ENCODE measurements around the gene CFAP20DC.
"Not testable (repeated sequence)": the region's sequence is repeated elsewhere in the genome, so short reads cannot be mapped to it uniquely, and the experiment has no call there.

Gene CFAP20DC

GRCh38 chr3:59072681-59073080 is 22.9 kb upstream of the CFAP20DC start:
- Histone ChIP-seq H3K4me3 (ENCODE audit: low read depth, low read length) (no peak overlapping the region), H3K4me1 (ENCODE audit: control insufficient read depth, insufficient read depth, low read length) (no peaks in the 10 kb centered on the region), H3K9me3 (ENCODE audit: control insufficient read depth, insufficient read depth, low read length) (no peaks in the 10 kb centered on the region), H3K9ac (ENCODE audit: low read depth, low read length) (no peak overlapping the region), H3K27ac (ENCODE audit: low read depth, low read length) (no peak overlapping the region), H3K36me3 (ENCODE audit: control insufficient read depth, insufficient read depth, low read length) (no peaks in the 10 kb centered on the region), H3K27me3 (ENCODE audit: control insufficient read depth, insufficient read depth, low read length) (no peaks in the 10 kb centered on the region)

DNA sequence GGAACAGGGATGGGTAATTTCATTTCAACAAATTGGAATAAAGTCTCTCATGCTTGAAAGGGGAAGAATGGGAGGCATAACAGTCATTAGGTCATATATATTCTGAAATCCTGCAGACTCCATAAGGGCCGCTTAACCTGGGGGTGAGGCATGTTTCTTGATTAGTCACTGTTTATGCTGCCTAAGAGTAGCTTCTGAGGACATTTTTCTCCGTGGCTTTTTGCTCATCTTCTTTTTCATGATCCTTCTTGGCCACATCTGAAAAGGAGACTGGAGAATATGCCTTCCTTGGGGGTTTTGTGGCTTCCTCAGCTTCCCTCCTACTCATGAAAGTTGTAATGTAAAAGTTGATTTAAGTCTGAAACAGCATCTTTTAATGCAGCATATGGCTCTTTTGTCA is 20.0 kb upstream of the CFAP20DC start:
- Histone ChIP-seq H3K4me3 (ENCODE audit: low read depth, low read length) (no peak overlapping the region), H3K27ac (ENCODE audit: low read depth, low read length) (no peak overlapping the region), H3K9ac (ENCODE audit: low read depth, low read length) (no peak overlapping the region), H3K4me1 (ENCODE audit: control insufficient read depth, insufficient read depth, low read length) (no peaks in the 10 kb centered on the region), H3K27me3 (ENCODE audit: control insufficient read depth, insufficient read depth, low read length) (no peaks in the 10 kb centered on the region), H3K9me3 (ENCODE audit: control insufficient read depth, insufficient read depth, low read length) (no peaks in the 10 kb centered on the region), H3K36me3 (ENCODE audit: control insufficient read depth, insufficient read depth, low read length) (no peaks in the 10 kb centered on the region)

GRCh38 chr3:59065240-59065639 is 15.4 kb upstream of the CFAP20DC start:
- Histone ChIP-seq H3K27me3 (ENCODE audit: control insufficient read depth, insufficient read depth, low read length) (no peaks in the 10 kb centered on the region), H3K9ac (ENCODE audit: low read depth, low read length) (no peak overlapping the region), H3K36me3 (ENCODE audit: control insufficient read depth, insufficient read depth, low read length) (no peaks in the 10 kb centered on the region), H3K9me3 (ENCODE audit: control insufficient read depth, insufficient read depth, low read length) (no peaks in the 10 kb centered on the region), H3K4me3 (ENCODE audit: low read depth, low read length) (no peak overlapping the region), H3K4me1 (ENCODE audit: control insufficient read depth, insufficient read depth, low read length) (peaks cover 4% of the 10 kb centered on the region), H3K27ac (ENCODE audit: low read depth, low read length) (no peak overlapping the region)

DNA sequence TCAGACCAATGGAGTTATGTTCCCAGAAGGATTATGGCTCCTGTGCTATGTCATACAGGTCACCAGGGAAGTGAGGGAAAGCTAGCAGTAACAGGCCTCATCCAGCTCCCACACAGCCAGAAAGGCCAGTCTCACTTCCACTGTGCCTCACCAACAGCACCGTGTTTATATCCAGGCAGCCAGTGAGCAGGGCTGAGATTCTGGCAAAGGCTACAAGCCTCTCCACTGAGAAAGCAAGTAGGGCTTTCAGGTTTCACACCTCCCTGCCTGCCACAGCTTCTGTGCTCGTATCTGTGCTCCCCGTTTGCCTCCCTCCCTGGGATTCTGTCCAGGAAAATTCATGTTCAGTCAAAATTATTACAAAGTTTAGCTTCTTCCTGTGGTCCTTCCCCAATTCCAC is 14.9 kb upstream of the CFAP20DC start:
- no peaks in the 10 kb centered on the region for H3K36me3 ChIP-seq (ENCODE audit: control insufficient read depth, insufficient read depth, low read length)
- H3K4me3 ChIP-seq (ENCODE audit: low read depth, low read length): no peak overlapping the region
- H3K27ac ChIP-seq (ENCODE audit: low read depth, low read length): no peak overlapping the region
- H3K9ac ChIP-seq (ENCODE audit: low read depth, low read length): no peak overlapping the region
- peaks cover 4% of the 10 kb centered on the region for H3K4me1 ChIP-seq (ENCODE audit: control insufficient read depth, insufficient read depth, low read length)
- no peaks in the 10 kb centered on the region for H3K27me3 ChIP-seq (ENCODE audit: control insufficient read depth, insufficient read depth, low read length)
- no peaks in the 10 kb centered on the region for H3K9me3 ChIP-seq (ENCODE audit: control insufficient read depth, insufficient read depth, low read length)

GRCh38 chr3:59064276-59064675 is 14.5 kb upstream of the CFAP20DC start:
- Histone ChIP-seq H3K4me1 (ENCODE audit: control insufficient read depth, insufficient read depth, low read length) (peaks cover 4% of the 10 kb centered on the region), H3K9me3 (ENCODE audit: control insufficient read depth, insufficient read depth, low read length) (no peaks in the 10 kb centered on the region), H3K36me3 (ENCODE audit: control insufficient read depth, insufficient read depth, low read length) (no peaks in the 10 kb centered on the region), H3K27ac (ENCODE audit: low read depth, low read length) (no peak overlapping the region), H3K9ac (ENCODE audit: low read depth, low read length) (no peak overlapping the region), H3K27me3 (ENCODE audit: control insufficient read depth, insufficient read depth, low read length) (no peaks in the 10 kb centered on the region), H3K4me3 (ENCODE audit: low read depth, low read length) (no peak overlapping the region)

GRCh38 chr3:59056706-59057105 is 6.9 kb upstream of the CFAP20DC start:
- Histone ChIP-seq H3K4me3 (ENCODE audit: low read depth, low read length) (no peak overlapping the region), H3K27me3 (ENCODE audit: control insufficient read depth, insufficient read depth, low read length) (no peaks in the 10 kb centered on the region)

GRCh38 chr3:59052803-59053411 is 3.1 kb upstream of the CFAP20DC start:
- Histone ChIP-seq H3K27ac (ENCODE audit: low read depth, low read length) (no peak overlapping the region), H3K4me3 (ENCODE audit: low read depth, low read length) (no peak overlapping the region), H3K36me3 (ENCODE audit: control insufficient read depth, insufficient read depth, low read length) (no peaks in the 10 kb centered on the region), H3K9ac (ENCODE audit: low read depth, low read length) (no peak overlapping the region), H3K9me3 (ENCODE audit: control insufficient read depth, insufficient read depth, low read length) (no peaks in the 10 kb centered on the region), H3K27me3 (ENCODE audit: control insufficient read depth, insufficient read depth, low read length) (no peaks in the 10 kb centered on the region), H3K4me1 (ENCODE audit: control insufficient read depth, insufficient read depth, low read length) (peaks cover 11% of the 10 kb centered on the region)

More at GRCh38 chr3:59056706-59057105, 6.9 kb upstream of the CFAP20DC start:
- no peak overlapping the region for H3K9ac ChIP-seq (ENCODE audit: low read depth, low read length)
- H3K36me3 ChIP-seq (ENCODE audit: control insufficient read depth, insufficient read depth, low read length): no peaks in the 10 kb centered on the region
- no peaks in the 10 kb centered on the region for H3K9me3 ChIP-seq (ENCODE audit: control insufficient read depth, insufficient read depth, low read length)
- H3K4me1 ChIP-seq (ENCODE audit: control insufficient read depth, insufficient read depth, low read length): no peaks in the 10 kb centered on the region
- no peak overlapping the region for H3K27ac ChIP-seq (ENCODE audit: low read depth, low read length)

GRCh38 chr3:59050811-59051414 is 1.1 kb upstream of the CFAP20DC start:
- not testable (repeated sequence) for H3K4me3 ChIP-seq (ENCODE audit: low read depth, low read length); H3K27ac ChIP-seq (ENCODE audit: low read depth, low read length); H3K27me3 ChIP-seq (ENCODE audit: control insufficient read depth, insufficient read depth, low read length)

GRCh38 chr3:59046839-59047238 is 3.0 kb downstream of the CFAP20DC start:
- H3K27me3 ChIP-seq (ENCODE audit: control insufficient read depth, insufficient read depth, low read length): no peaks in the 10 kb centered on the region
- no peak overlapping the region for H3K4me3 ChIP-seq (ENCODE audit: low read depth, low read length)
- no peaks in the 10 kb centered on the region for H3K9me3 ChIP-seq (ENCODE audit: control insufficient read depth, insufficient read depth, low read length)
- H3K27ac ChIP-seq (ENCODE audit: low read depth, low read length): no peak overlapping the region
- H3K4me1 ChIP-seq (ENCODE audit: control insufficient read depth, insufficient read depth, low read length): peaks cover 11% of the 10 kb centered on the region
- H3K9ac ChIP-seq (ENCODE audit: low read depth, low read length): no peak overlapping the region
- peaks cover 2% of the 10 kb centered on the region; the same call in 1 of the 2 replicates for H3K36me3 ChIP-seq (ENCODE audit: control insufficient read depth, insufficient read depth, low read length)

More at GRCh38 chr3:59050811-59051414, 1.1 kb upstream of the CFAP20DC start:
- not testable (repeated sequence) for H3K9me3 ChIP-seq (ENCODE audit: control insufficient read depth, insufficient read depth, low read length); H3K9ac ChIP-seq (ENCODE audit: low read depth, low read length); H3K36me3 ChIP-seq (ENCODE audit: control insufficient read depth, insufficient read depth, low read length)
- peaks cover 11% of the 10 kb centered on the region for H3K4me1 ChIP-seq (ENCODE audit: control insufficient read depth, insufficient read depth, low read length)

GRCh38 chr3:59043391-59043790 is 6.4 kb downstream of the CFAP20DC start:
- Histone ChIP-seq H3K27ac (ENCODE audit: low read depth, low read length) (no peak overlapping the region), H3K36me3 (ENCODE audit: control insufficient read depth, insufficient read depth, low read length) (peaks cover 2% of the 10 kb centered on the region; the same call in 1 of the 2 replicates), H3K4me1 (ENCODE audit: control insufficient read depth, insufficient read depth, low read length) (peaks cover under 1% of the 10 kb centered on the region; the same call in 1 of the 2 replicates)

GRCh38 chr3:59040902-59041301 is 8.9 kb downstream of the CFAP20DC start:
- H3K4me3 ChIP-seq (ENCODE audit: low read depth, low read length): no peak overlapping the region
- H3K36me3 ChIP-seq (ENCODE audit: control insufficient read depth, insufficient read depth, low read length): no peaks in the 10 kb centered on the region
- no peaks in the 10 kb centered on the region for H3K9me3 ChIP-seq (ENCODE audit: control insufficient read depth, insufficient read depth, low read length)
- no peak overlapping the region for H3K27ac ChIP-seq (ENCODE audit: low read depth, low read length)
- no peaks in the 10 kb centered on the region for H3K4me1 ChIP-seq (ENCODE audit: control insufficient read depth, insufficient read depth, low read length)
- H3K27me3 ChIP-seq (ENCODE audit: control insufficient read depth, insufficient read depth, low read length): no peaks in the 10 kb centered on the region
- no peak overlapping the region for H3K9ac ChIP-seq (ENCODE audit: low read depth, low read length)

More at GRCh38 chr3:59043391-59043790, 6.4 kb downstream of the CFAP20DC start:
- H3K9ac ChIP-seq (ENCODE audit: low read depth, low read length): no peak overlapping the region
- no peak overlapping the region for H3K4me3 ChIP-seq (ENCODE audit: low read depth, low read length)
- no peaks in the 10 kb centered on the region for H3K27me3 ChIP-seq (ENCODE audit: control insufficient read depth, insufficient read depth, low read length)
- no peaks in the 10 kb centered on the region for H3K9me3 ChIP-seq (ENCODE audit: control insufficient read depth, insufficient read depth, low read length)
